ENCODE data around the gene CIB2. TPM values are rescaled to one million over a fixed set of nuclear protein-coding genes. Genes with fewer than 3 reads are reported as not detected.

CIB2 gene
- polyA plus RNA-seq, 2 donors, result 0.49 to 2.6 TPM

DNA sequence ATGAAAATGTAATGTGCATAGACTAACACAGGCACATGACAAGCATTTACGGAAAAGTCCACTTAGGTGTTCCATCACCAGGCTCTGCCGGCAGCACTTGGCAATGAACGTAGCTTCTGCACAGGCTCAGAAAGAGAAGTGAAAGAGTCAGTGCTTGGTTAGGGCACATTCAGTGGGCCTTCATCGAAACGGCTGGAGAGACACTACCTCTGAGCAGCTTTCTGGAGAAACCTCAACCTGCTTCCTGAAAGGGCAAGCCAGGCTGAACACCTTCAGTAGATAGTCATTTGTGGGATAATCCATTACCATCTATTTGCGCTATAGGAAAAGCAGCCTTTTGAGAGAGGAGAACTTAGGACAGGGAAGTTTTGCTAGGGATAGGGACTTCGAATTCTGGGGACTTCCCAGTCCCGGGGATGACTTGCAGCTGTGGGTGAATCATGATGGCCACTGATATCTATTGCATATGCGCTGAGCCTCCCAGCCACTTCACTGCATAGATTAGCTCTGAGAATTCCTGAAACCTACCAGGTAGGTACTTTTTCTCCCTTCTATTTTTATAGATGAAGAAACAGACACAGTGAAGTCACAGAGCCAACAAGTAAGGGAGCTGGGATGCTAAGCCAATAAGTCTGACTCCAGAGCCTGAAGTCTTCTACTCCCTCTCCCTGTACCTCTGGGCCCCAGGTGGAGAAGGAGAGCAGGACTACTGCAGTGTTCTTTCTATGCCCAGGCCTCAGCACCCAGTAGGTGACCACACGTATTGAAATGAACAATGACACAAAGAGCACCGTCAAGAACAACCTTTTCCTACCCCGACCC lies 43.1 kb downstream of the CIB2 start:
- H3K36me3 ChIP-seq (ENCODE audit: control insufficient read depth in 2 of 2, insufficient read depth in 2 of 2, low read length in 1 of 2), result no peaks in the 10 kb centered on the region
- H3K9me3 ChIP-seq (ENCODE audit: control insufficient read depth in 2 of 2, insufficient read depth in 1 of 2, low read depth in 1 of 2, low read length in 1 of 2), result no peaks in the 10 kb centered on the region
- H3K27me3 ChIP-seq (ENCODE audit: control insufficient read depth in 1 of 2, insufficient read depth in 2 of 2, low read length in 2 of 2), result no peaks in the 10 kb centered on the region
- H3K4me1 ChIP-seq (ENCODE audit: control insufficient read depth in 2 of 2, insufficient read depth in 2 of 2, low read length in 1 of 2), result no peaks in the 10 kb centered on the region
- no peak overlapping the region for H3K4me3 ChIP-seq (ENCODE audit: low read depth in 1 of 2, low read length in 2 of 2)
- 75 to 78% methylated on average over 12 of the region's 12 CpGs for WGBS, 2 donors
- H3K27ac ChIP-seq (ENCODE audit: low read depth in 2 of 2, low read length in 1 of 2), result no peak overlapping the region

GRCh38 chr15:78085928-78086327 lies 45.3 kb downstream of the CIB2 start:
- Histone ChIP-seq H3K27ac (ENCODE audit: low read depth in 2 of 2, low read length in 1 of 2) (no peak overlapping the region), H3K4me1 (ENCODE audit: control insufficient read depth in 2 of 2, insufficient read depth in 2 of 2, low read length in 1 of 2) (peaks cover 0 to 2% of the 10 kb centered on the region in 2 donors), H3K9me3 (ENCODE audit: control insufficient read depth in 2 of 2, insufficient read depth in 1 of 2, low read depth in 1 of 2, low read length in 1 of 2) (no peaks in the 10 kb centered on the region), H3K36me3 (ENCODE audit: control insufficient read depth in 2 of 2, insufficient read depth in 2 of 2, low read length in 1 of 2) (no peaks in the 10 kb centered on the region), H3K27me3 (ENCODE audit: control insufficient read depth in 1 of 2, insufficient read depth in 2 of 2, low read length in 2 of 2) (no peaks in the 10 kb centered on the region), H3K4me3 (ENCODE audit: low read depth in 1 of 2, low read length in 2 of 2) (no peak overlapping the region)
- WGBS, 2 donors, result 80 to 85% methylated on average over 1 of the region's 1 CpG

DNA sequence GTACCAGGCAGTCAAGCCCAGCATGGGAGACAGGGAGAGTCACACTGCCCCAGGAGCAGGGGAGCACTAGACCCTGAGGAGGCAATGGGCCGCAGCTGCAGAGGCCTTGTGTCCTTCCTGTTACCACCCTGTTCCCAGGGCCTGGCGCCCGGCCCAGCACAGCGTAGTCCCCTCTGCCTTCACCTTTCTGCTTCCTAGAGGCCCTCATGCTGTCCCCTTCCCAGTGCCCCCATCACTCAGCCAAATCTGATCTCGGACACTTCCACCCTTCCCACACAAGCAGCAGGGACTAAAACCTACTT lies 46.8 kb downstream of the CIB2 start:
- no peak overlapping the region for H3K27ac ChIP-seq (ENCODE audit: low read depth in 2 of 2, low read length in 1 of 2)
- H3K4me1 ChIP-seq (ENCODE audit: control insufficient read depth in 2 of 2, insufficient read depth in 2 of 2, low read length in 1 of 2), result peaks cover 0 to 2% of the 10 kb centered on the region in 2 donors
- H3K27me3 ChIP-seq (ENCODE audit: control insufficient read depth in 1 of 2, insufficient read depth in 2 of 2, low read length in 2 of 2), result no peaks in the 10 kb centered on the region
- no peak overlapping the region for H3K4me3 ChIP-seq (ENCODE audit: low read depth in 1 of 2, low read length in 2 of 2)
- no peaks in the 10 kb centered on the region for H3K9me3 ChIP-seq (ENCODE audit: control insufficient read depth in 2 of 2, insufficient read depth in 1 of 2, low read depth in 1 of 2, low read length in 1 of 2)
- H3K36me3 ChIP-seq (ENCODE audit: control insufficient read depth in 2 of 2, insufficient read depth in 2 of 2, low read length in 1 of 2), result no peaks in the 10 kb centered on the region
- 59 to 78% methylated on average over 5 of the region's 5 CpGs for WGBS, 2 donors

DNA sequence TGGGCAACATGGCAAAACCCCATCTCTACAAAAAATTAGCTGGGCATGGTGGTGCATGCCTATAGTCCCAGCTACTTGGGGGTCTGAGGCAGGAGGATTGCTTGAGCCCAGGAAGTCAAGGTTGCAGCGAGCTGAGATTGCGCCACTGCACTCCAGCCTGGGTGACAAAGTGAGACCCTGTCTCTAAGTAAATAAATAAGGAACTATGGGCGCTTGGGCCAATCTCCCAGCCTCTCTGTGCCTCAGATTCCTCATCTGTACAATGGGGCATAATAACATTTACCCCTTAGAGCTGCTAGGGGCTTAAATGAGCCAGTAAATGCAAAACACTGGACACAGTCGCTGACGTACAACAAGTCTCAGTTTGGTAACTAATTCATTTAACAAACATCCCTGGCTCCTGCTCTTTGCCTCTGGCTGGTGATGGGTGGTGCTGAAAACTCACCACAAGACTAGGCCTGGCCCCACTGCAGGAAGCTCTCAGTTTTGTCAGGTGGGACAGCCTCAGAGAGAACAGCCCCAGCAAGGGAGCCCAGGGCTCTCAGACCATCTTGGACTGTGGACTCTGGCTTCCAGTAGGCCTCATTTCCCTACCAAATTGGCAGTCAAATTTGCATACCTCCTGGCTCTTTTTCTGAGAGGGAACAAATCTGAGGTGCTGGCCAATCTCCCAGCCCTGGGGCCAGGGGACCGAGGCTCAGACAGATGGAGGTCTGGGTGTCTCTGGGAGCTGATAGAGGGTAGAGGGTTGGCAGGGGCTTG lies 47.4 kb downstream of the CIB2 start:
- Histone ChIP-seq H3K36me3 (ENCODE audit: control insufficient read depth in 2 of 2, insufficient read depth in 2 of 2, low read length in 1 of 2) (no peaks in the 10 kb centered on the region), H3K9me3 (ENCODE audit: control insufficient read depth in 2 of 2, insufficient read depth in 1 of 2, low read depth in 1 of 2, low read length in 1 of 2) (no peaks in the 10 kb centered on the region), H3K4me3 (ENCODE audit: low read depth in 1 of 2, low read length in 2 of 2) (no peak overlapping the region), H3K27ac (ENCODE audit: low read depth in 2 of 2, low read length in 1 of 2) (no peak overlapping the region), H3K27me3 (ENCODE audit: control insufficient read depth in 1 of 2, insufficient read depth in 2 of 2, low read length in 2 of 2) (no peaks in the 10 kb centered on the region), H3K4me1 (ENCODE audit: control insufficient read depth in 2 of 2, insufficient read depth in 2 of 2, low read length in 1 of 2) (peaks cover 0 to 2% of the 10 kb centered on the region in 2 donors)
- WGBS, 2 donors, result 88 to 89% methylated on average over 6 of the region's 6 CpGs

GRCh38 chr15:78083186-78083585 lies 48.1 kb downstream of the CIB2 start:
- no peaks in the 10 kb centered on the region for H3K9me3 ChIP-seq (ENCODE audit: control insufficient read depth in 2 of 2, insufficient read depth in 1 of 2, low read depth in 1 of 2, low read length in 1 of 2)
- 95% methylated on average over 4 of the region's 4 CpGs for WGBS, 2 donors
- H3K36me3 ChIP-seq (ENCODE audit: control insufficient read depth in 2 of 2, insufficient read depth in 2 of 2, low read length in 1 of 2), result no peaks in the 10 kb centered on the region
- no peaks in the 10 kb centered on the region for H3K27me3 ChIP-seq (ENCODE audit: control insufficient read depth in 1 of 2, insufficient read depth in 2 of 2, low read length in 2 of 2)
- H3K27ac ChIP-seq (ENCODE audit: low read depth in 2 of 2, low read length in 1 of 2), result no peak overlapping the region
- H3K4me1 ChIP-seq (ENCODE audit: control insufficient read depth in 2 of 2, insufficient read depth in 2 of 2, low read length in 1 of 2), result peaks cover 0 to 2% of the 10 kb centered on the region in 2 donors
- H3K4me3 ChIP-seq (ENCODE audit: low read depth in 1 of 2, low read length in 2 of 2), result no peak overlapping the region

DNA sequence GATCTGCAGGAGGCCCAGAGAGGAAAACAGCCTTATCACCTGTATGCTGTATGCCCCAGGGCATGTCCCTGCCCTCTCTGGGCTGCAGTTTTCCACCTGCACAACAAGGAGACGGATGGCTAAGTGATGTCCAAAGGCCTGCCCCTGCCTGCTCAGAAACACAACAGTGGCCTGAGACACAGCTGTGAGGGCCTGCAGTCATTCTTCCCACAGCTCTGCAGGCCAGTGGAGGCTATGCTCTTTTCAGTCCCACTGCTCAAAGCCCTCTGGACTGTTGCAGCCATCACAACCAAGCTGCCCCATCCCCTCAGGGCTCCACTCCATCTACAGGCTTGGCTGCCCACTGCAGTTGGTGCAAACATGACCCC lies 48.5 kb downstream of the CIB2 start:
- H3K4me1 ChIP-seq (ENCODE audit: control insufficient read depth in 2 of 2, insufficient read depth in 2 of 2, low read length in 1 of 2), result peaks cover 0 to 2% of the 10 kb centered on the region in 2 donors

DNA sequence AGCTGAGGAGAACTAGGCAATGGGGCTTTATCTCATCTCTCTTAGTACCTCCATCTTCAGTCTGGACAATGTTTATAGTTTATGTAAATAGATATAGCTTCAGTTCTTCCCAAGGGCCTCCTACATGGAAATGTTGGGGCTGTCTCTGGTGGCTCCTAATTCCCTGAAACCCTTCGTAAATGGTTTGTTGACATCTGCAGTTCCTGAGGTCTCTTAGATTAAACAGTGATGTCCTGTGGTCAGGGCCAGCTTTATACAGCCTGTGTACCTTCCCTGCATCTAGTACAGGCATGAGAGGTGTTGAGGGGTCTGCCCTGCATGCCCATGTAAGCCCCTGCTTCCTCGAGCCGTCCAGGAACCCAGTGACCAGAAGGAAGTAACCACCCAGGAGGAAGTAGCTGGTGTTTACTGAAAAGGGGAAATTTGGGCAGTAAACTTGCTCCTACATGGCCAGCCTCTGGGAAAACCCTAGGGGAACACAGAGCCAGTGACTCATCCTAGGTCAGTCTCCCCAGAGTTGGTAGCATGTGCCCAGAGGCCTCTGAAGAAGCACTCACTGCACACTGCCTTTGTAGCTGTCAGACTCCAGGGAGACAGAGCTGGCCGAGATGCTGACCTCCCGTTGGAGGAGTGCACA lies 49.0 kb downstream of the CIB2 start:
- Histone ChIP-seq H3K27ac (ENCODE audit: low read depth in 2 of 2, low read length in 1 of 2) (no peak overlapping the region), H3K27me3 (ENCODE audit: control insufficient read depth in 1 of 2, insufficient read depth in 2 of 2, low read length in 2 of 2) (no peaks in the 10 kb centered on the region), H3K4me1 (ENCODE audit: control insufficient read depth in 2 of 2, insufficient read depth in 2 of 2, low read length in 1 of 2) (peaks cover 0 to 2% of the 10 kb centered on the region in 2 donors), H3K4me3 (ENCODE audit: low read depth in 1 of 2, low read length in 2 of 2) (no peak overlapping the region), H3K9me3 (ENCODE audit: control insufficient read depth in 2 of 2, insufficient read depth in 1 of 2, low read depth in 1 of 2, low read length in 1 of 2) (no peaks in the 10 kb centered on the region), H3K36me3 (ENCODE audit: control insufficient read depth in 2 of 2, insufficient read depth in 2 of 2, low read length in 1 of 2) (no peaks in the 10 kb centered on the region)
- 60 to 63% methylated on average over 5 of the region's 5 CpGs for WGBS, 2 donors

More for the DNA sequence above, 48.5 kb downstream of the CIB2 start:
- no peak overlapping the region for H3K27ac ChIP-seq (ENCODE audit: low read depth in 2 of 2, low read length in 1 of 2)
- 69 to 80% methylated on average over 1 of the region's 1 CpG for WGBS, 2 donors
- no peaks in the 10 kb centered on the region for H3K36me3 ChIP-seq (ENCODE audit: control insufficient read depth in 2 of 2, insufficient read depth in 2 of 2, low read length in 1 of 2)
- H3K9me3 ChIP-seq (ENCODE audit: control insufficient read depth in 2 of 2, insufficient read depth in 1 of 2, low read depth in 1 of 2, low read length in 1 of 2), result no peaks in the 10 kb centered on the region
- no peaks in the 10 kb centered on the region for H3K27me3 ChIP-seq (ENCODE audit: control insufficient read depth in 1 of 2, insufficient read depth in 2 of 2, low read length in 2 of 2)
- H3K4me3 ChIP-seq (ENCODE audit: low read depth in 1 of 2, low read length in 2 of 2), result no peak overlapping the region

GRCh38 chr15:78080088-78080460 lies 51.2 kb downstream of the CIB2 start:
- no peak overlapping the region for H3K4me3 ChIP-seq (ENCODE audit: low read depth in 1 of 2, low read length in 2 of 2)
- 92 to 95% methylated on average over 8 of the region's 8 CpGs for WGBS, 2 donors
- H3K27me3 ChIP-seq (ENCODE audit: control insufficient read depth in 1 of 2, insufficient read depth in 2 of 2, low read length in 2 of 2), result no peaks in the 10 kb centered on the region
- no peaks in the 10 kb centered on the region for H3K36me3 ChIP-seq (ENCODE audit: control insufficient read depth in 2 of 2, insufficient read depth in 2 of 2, low read length in 1 of 2)
- no peaks in the 10 kb centered on the region for H3K9me3 ChIP-seq (ENCODE audit: control insufficient read depth in 2 of 2, insufficient read depth in 1 of 2, low read depth in 1 of 2, low read length in 1 of 2)
- H3K4me1 ChIP-seq (ENCODE audit: control insufficient read depth in 2 of 2, insufficient read depth in 2 of 2, low read length in 1 of 2), result peaks cover 0 to 7% of the 10 kb centered on the region in 2 donors
- H3K27ac ChIP-seq (ENCODE audit: low read depth in 2 of 2, low read length in 1 of 2), result no peak overlapping the region

DNA sequence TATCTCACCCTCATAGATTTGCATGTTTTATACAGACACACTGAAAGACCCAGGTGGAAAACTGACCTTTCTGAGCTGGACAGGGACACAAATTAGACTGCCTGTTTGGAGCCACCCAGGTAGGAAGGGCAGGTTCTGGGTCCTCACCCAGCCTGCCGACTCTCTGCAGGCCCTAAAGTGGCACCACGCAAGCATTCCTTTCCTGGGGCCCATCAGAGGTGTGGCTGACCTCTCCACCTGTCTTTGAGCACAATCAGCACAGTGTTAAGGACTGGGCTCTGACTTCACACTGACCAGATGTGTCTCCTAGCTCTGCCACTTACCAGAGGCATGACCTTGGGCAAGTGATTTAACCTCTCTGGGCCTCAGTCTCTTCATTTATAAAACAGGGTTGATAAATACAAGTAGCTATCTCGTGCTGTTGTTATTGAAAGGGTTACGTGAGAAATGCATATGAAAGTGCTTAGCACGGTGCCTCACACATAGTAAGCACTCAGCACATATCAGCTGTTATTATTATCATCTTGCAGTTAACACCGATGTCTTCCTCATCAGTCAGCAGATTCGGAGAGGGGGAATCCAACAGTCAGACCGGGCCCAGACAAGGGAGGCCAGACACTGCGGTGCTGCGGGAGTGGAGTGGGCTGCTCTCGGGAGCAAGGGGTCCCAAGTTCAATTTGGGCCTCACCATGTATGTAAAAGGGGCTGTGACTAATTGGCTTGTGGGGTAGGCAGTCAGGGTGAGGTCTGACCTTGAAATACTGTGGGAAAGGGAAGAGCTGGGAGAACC lies 51.8 kb downstream of the CIB2 start:
- H3K4me1 ChIP-seq (ENCODE audit: control insufficient read depth in 2 of 2, insufficient read depth in 2 of 2, low read length in 1 of 2), result peaks cover 0 to 7% of the 10 kb centered on the region in 2 donors
- no peaks in the 10 kb centered on the region for H3K27me3 ChIP-seq (ENCODE audit: control insufficient read depth in 1 of 2, insufficient read depth in 2 of 2, low read length in 2 of 2)
- no peaks in the 10 kb centered on the region for H3K9me3 ChIP-seq (ENCODE audit: control insufficient read depth in 2 of 2, insufficient read depth in 1 of 2, low read depth in 1 of 2, low read length in 1 of 2)
- no peaks in the 10 kb centered on the region for H3K36me3 ChIP-seq (ENCODE audit: control insufficient read depth in 2 of 2, insufficient read depth in 2 of 2, low read length in 1 of 2)
- no peak overlapping the region for H3K4me3 ChIP-seq (ENCODE audit: low read depth in 1 of 2, low read length in 2 of 2)
- 92 to 93% methylated on average over 11 of the region's 11 CpGs for WGBS, 2 donors
- no peak overlapping the region for H3K27ac ChIP-seq (ENCODE audit: low read depth in 2 of 2, low read length in 1 of 2)

All from esophagus (tissue), 2 donors.